Activated naive CD8-positive, alpha-beta T cell treated with anti-CD3 and anti-CD28 coated beads, Interleukin-2, amount 10 ng/mL, durations not matched to agents 7 days and 5 days (primary cell): ENCODE measurements around the gene TTLL8. TPM values are rescaled to one million over a fixed set of nuclear protein-coding genes. Genes with fewer than 3 reads are reported as not detected.

Source experiments
- ATAC-seq: fragments of 150-1000 bp; cut with Tn5 transposase; one replicate; pipeline ENCODE4 v1.10.0; 2021; ENCODE audit warnings: low read depth, moderate library complexity
- POLR2A ChIA-PET: fragments of 350-600 bp; sonication (Branson Sonifier 250); formaldehyde crosslinking; loops from one replicate; lab custom pipeline; 2021; ENCODE audit warnings: antibody characterized with exemption; lab: Charles Lee
- DNase-seq: peaks from one replicate; pipeline ENCODE4 v3.0.0; 2021
- H3K27ac Mint-ChIP-seq: one replicate; pipeline ENCODE4 v1.8.0; 2022; ENCODE audit warnings: mild to moderate bottlenecking, mixed read lengths
- H3K27me3 Mint-ChIP-seq: one replicate; pipeline ENCODE4 v1.8.0; 2022; ENCODE audit warnings: mild to moderate bottlenecking, moderate library complexity, mixed read lengths
- H3K36me3 Mint-ChIP-seq: one replicate; pipeline ENCODE4 v1.8.0; 2021; ENCODE audit warnings: mild to moderate bottlenecking, mixed read lengths
- H3K4me1 Mint-ChIP-seq: one replicate; pipeline ENCODE4 v1.8.0; 2021; ENCODE audit warnings: mixed read lengths
- H3K4me3 Mint-ChIP-seq: one replicate; pipeline ENCODE4 v1.8.0; 2022; ENCODE audit warnings: mild to moderate bottlenecking, moderate library complexity, mixed read lengths
- H3K9me3 Mint-ChIP-seq: one replicate; pipeline ENCODE4 v1.8.0; 2021; ENCODE audit warnings: mixed read lengths
- total RNA-seq, 2 experiments: library from RNA; stranded (reverse); gene quantifications; one replicate each; pipeline ENCODE4 v1.2.3, GENCODE V29; 2021

TTLL8 gene
- total RNA-seq, 2 experiments from 2014 or later = not detected

DNA sequence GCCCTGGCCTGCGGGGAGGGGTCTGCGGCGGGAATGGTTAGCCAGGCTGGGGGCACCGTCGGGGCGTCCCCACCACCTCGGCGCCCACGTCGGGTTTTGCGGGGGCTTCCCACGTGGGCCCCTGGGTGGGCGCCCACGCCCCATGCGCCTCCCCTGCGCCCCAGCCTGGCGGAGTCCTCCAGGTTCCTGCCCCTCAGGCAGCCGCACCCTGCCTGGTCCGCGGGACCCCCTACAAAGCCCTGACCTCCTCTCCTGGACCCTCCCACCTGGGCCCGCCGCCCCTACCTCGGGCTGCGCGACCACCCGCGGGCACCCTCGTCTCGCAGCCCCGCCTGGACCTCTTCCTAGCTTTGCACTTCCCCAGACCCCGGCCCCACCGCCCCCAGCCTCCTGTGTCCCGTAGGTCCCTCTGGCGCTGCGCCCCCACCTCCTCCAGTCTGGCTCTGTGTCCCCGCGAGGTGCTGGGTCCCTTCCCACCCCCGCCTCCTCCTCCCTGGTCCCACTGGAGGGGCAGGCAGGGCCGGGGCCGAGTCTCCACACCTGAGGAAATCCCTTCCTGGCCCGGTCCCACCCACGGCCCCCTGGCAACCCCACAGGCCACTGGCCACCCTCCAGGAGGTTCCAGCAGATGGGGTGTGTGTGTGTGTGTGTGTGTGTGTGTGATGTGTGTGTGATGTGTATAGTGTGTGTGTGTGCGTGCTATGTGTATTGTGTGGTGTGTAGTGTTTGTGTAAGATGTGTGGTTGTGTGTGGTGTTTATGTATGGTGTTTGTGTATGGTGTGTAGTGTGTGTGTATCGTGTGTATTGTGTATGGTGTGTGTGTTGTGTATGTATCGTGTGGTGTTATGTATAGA lies 85.7 kb downstream of the TTLL8 start:
- DNase-seq = peak; percentile 42
- Mint-ChIP-seq H3K27ac (no peak overlapping the region), H3K9me3 (no peaks in the 10 kb centered on the region), H3K4me3 (no peak overlapping the region), H3K4me1 (peaks cover 19% of the 10 kb centered on the region), H3K36me3 (no peaks in the 10 kb centered on the region), H3K27me3 (no peaks in the 10 kb centered on the region)
- POLR2A ChIA-PET = interaction anchor here (0.6 to 2.3 kb wide), 5 partner anchors 11 to 113 kb away, joined by 3 to 30 read pairs (median 3); partner anchors contain the start of genes MLC1 and PIM3
- ATAC-seq = no peak

DNA sequence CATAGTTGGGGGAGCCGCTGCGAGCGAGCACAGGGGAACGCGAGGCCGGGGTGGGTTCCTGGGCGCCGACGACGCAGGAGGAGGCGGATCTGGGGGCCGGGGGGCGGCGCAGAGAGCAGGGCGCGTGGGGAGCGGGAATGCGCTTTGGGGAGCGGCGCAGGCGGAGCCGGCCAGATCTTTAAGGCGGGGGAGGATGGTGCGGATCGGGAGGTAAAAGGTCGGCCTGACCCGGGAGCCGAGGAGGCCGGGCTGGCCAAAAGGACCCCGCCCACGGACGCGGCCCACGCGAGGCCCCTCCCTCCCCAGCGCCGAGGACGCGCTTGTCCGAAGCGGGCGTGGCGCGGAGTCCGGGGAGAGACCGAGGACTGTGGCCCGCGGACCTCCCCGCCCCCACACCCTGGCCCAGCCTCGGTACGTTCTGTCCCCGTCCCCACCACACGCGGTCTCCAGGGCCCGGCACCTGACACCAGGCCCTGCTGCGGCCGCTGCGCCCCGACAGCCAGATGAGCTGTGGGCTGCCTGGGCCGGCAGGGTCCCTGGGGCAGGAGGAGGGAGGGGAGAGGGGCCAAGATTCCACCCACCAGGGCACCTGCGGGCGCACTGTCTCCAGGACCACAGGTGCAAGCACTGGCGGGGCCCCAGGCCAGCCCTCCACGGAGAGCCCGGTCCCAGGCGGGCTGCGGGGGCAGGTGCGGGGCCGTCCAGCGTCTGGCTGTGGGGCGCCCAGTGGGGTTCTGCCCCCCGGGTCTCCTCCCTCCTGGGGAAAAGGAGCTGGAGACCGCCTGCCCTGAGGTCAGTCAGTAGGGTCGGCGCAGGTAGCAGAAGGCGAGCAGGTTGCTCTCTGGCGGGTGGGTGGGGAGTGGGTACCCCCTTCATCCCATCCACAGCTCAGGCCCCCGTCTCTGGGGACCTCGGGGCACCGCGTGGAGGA lies 86.6 kb downstream of the TTLL8 start:
- Mint-ChIP-seq H3K36me3 (no peaks in the 10 kb centered on the region), H3K27me3 (no peaks in the 10 kb centered on the region), H3K4me1 (peaks cover 16% of the 10 kb centered on the region), H3K27ac (peak overlapping the region; percentile 90), H3K4me3 (peak overlapping the region; percentile 85), H3K9me3 (no peaks in the 10 kb centered on the region)
- POLR2A ChIA-PET = interaction anchor here (0.6 to 2.3 kb wide), 6 partner anchors 11 to 114 kb away, joined by 3 to 30 read pairs (median 5); partner anchors contain the start of genes MLC1 and PIM3
- DNase-seq = peak; percentile 66
- ATAC-seq = peak; percentile 70

DNA sequence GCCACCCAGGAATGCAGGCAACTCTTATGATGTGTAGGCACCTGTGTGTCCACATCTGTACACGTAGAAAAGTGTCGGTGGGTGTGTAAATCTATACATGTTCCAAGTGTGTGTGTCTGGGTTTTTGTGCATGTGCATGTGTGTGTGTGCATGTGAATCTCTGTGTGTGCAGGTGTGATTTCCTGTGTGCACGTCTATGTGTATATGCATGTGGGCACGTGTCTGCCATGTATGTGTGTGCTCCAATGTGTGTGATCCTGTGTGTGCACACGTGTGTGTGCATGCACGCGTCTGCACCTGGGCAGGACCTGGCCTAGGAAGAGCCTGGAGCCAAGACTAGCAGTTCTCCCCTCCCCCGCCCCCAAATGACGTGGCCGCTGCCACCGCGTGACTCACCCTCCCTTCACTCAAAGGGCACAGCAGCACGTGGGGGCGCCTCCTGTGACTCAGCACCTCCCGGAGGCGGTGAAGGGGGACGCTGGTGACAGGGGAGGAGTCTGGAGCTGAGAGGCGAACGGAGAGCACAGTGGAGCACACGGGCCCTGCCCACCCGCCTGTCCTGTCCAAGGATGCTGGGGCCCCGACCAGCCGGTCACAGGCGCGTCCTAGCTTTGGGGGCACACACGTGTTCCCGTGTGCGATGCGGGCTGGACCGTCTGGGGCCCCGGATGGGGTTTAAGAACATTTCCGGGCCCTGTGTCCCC lies 87.4 kb downstream of the TTLL8 start:
- peak overlapping the region; percentile 85 for H3K4me3 Mint-ChIP-seq
- POLR2A ChIA-PET = interaction anchor here (1.0 to 2.3 kb wide), 5 partner anchors 10 to 115 kb away, joined by 3 to 30 read pairs (median 7); partner anchors contain the start of genes MLC1 and PIM3

GRCh38 chr22:49969751-49970527 lies 88.2 kb downstream of the TTLL8 start:
- Mint-ChIP-seq H3K27me3 (no peaks in the 10 kb centered on the region), H3K27ac (peak overlapping the region; percentile 90), H3K4me3 (peak overlapping the region; percentile 85), H3K9me3 (no peaks in the 10 kb centered on the region), H3K4me1 (peaks cover 7% of the 10 kb centered on the region), H3K36me3 (no peaks in the 10 kb centered on the region)
- no peak for ATAC-seq
- POLR2A ChIA-PET = interaction anchor here (1.0 to 2.3 kb wide), 3 partner anchors 9 to 45 kb away, joined by 3 to 30 read pairs (median 21); partner anchors contain the start of gene PIM3
- DNase-seq = no peak

More for the DNA sequence above, 87.4 kb downstream of the TTLL8 start:
- H3K9me3 Mint-ChIP-seq = no peaks in the 10 kb centered on the region
- H3K36me3 Mint-ChIP-seq = no peaks in the 10 kb centered on the region
- no peaks in the 10 kb centered on the region for H3K27me3 Mint-ChIP-seq
- peaks cover 13% of the 10 kb centered on the region for H3K4me1 Mint-ChIP-seq
- peak; percentile 85 for DNase-seq
- H3K27ac Mint-ChIP-seq = peak overlapping the region; percentile 90
- ATAC-seq = peak; percentile 87

DNA sequence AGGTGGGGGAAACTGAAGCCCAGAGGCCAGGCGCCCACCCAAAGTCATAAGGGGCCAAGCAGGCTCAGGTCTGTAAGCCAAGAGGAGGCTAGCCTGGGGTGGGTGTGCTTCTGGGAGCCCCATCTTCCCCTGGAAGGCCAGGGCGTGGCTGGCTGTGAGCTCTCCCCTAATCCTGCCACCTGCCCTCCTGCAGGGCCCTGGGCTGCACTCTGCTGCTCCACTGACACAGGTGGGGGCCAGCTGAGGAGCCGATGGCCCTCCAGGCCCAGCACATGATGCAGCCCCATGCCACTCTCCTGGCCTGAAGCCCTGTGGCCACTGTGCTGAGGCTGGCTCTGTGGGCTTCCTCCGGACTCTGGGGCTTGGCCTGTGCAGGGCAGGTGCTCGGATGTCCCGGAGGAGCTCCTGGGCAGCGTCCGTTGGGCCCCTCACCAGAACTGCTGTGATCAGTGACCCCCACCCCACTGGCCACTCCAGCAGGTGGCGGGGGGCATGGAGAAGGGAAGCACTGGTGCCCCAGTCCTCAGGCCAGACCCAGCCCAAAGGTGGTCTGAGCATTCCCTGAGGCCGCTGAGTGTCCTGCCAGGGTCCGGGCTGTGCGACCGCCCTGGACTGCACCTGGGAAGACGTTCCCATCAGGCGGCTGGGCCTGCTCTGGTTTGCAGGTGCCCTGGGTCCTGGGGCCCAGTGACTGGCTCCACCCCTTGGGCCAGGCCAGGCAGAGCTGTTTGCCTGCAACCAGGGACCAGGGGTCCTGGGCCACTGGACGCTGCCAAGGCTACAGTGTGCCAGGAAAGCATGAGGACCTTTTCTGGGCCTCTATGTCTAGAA lies 89.1 kb downstream of the TTLL8 start:
- H3K27ac Mint-ChIP-seq = no peak overlapping the region
- DNase-seq = peak; percentile 45
- POLR2A ChIA-PET = interaction anchor here (0.9 kb wide), 1 partner anchor 180 kb away, joined by 5 read pairs; no protein-coding TSS in a partner anchor
- no peak overlapping the region for H3K4me3 Mint-ChIP-seq
- no peaks in the 10 kb centered on the region for H3K9me3 Mint-ChIP-seq
- H3K36me3 Mint-ChIP-seq = no peaks in the 10 kb centered on the region
- no peak for ATAC-seq
- H3K4me1 Mint-ChIP-seq = peaks cover 9% of the 10 kb centered on the region
- H3K27me3 Mint-ChIP-seq = no peaks in the 10 kb centered on the region

Other genes starting within 250 kb of the TTLL8 start
- 10 to 100 TPM; 56.7 to 56.9 TPM for gene BRD1, start 230.4 kb downstream of the TTLL8 start, total RNA-seq
- gene ZBED4, start 204.5 kb downstream of the TTLL8 start, total RNA-seq = 10 to 100 TPM; 21.0 to 21.5 TPM
- gene ALG12, start 139.9 kb downstream of the TTLL8 start, total RNA-seq = 10 to 100 TPM; 18.0 to 20.2 TPM
- gene CRELD2, start 139.7 kb downstream of the TTLL8 start, total RNA-seq = 10 to 100 TPM; 40.3 to 41.0 TPM
- 10 to 100 TPM; 44.3 to 48.5 TPM for gene PIM3, start 97.5 kb downstream of the TTLL8 start, total RNA-seq
- gene IL17REL, start 45.5 kb downstream of the TTLL8 start, total RNA-seq = not detected
- gene MLC1, start 27.1 kb upstream of the TTLL8 start, total RNA-seq = 1 to 10 TPM; 4.2 to 4.9 TPM
- not detected for gene MOV10L1, start 31.7 kb upstream of the TTLL8 start, total RNA-seq
- gene PANX2, start 112.4 kb upstream of the TTLL8 start, total RNA-seq = under 1 TPM; 0.11 TPM
- gene TRABD, start 127.6 kb upstream of the TTLL8 start, total RNA-seq = 100 to 1,000 TPM; 116 to 121 TPM
- 10 to 100 TPM; 27.9 to 33.3 TPM for gene SELENOO, start 142.7 kb upstream of the TTLL8 start, total RNA-seq
- gene TUBGCP6, start 186.7 kb upstream of the TTLL8 start, total RNA-seq = 10 to 100 TPM; 92.2 to 94.5 TPM
- gene HDAC10, start 193.0 kb upstream of the TTLL8 start, total RNA-seq = 100 to 1,000 TPM in 1 of 2 experiments, 10 to 100 TPM in 1; 99.1 to 111 TPM
- gene MAPK12, start 203.4 kb upstream of the TTLL8 start, total RNA-seq = 1 to 10 TPM; 3.1 to 3.6 TPM
- 1 to 10 TPM; 7.9 to 8.5 TPM for gene MAPK11, start 212.1 kb upstream of the TTLL8 start, total RNA-seq
- gene PLXNB2, start 249.3 kb upstream of the TTLL8 start, total RNA-seq = 10 to 100 TPM; 43.0 to 45.8 TPM